Neural cell (in vitro differentiated cells): Measurements from ENCODE around the gene KRTAP5-6. TPM values are rescaled to one million over a fixed set of nuclear protein-coding genes. Genes with fewer than 3 reads are reported as not detected.

Source experiments
- H2AFZ ChIP-seq: fragments of 200-600, 300-800 bp; sonication (generic), shearing (Covaris generic); 2 replicates; pipeline ENCODE4 v1.6.0; 2014; ENCODE audit warnings: low read depth, mild to moderate bottlenecking, antibody characterized with exemption, low read length, moderate library complexity
- H3F3A ChIP-seq: fragments of 200-600 bp; shearing (Covaris generic); 2 replicates; pipeline ENCODE4 v1.6.1; 2016; ENCODE audit warnings: mild to moderate bottlenecking, moderate library complexity, mixed read lengths, antibody characterized with exemption, low read length; ENCODE audit not compliant: insufficient read depth, poor library complexity, severe bottlenecking
- H3K27ac ChIP-seq: fragments of 200-600, 300-800 bp; sonication (generic), shearing (Covaris generic); 2 replicates; pipeline ENCODE4 v1.5.1; 2014; ENCODE audit warnings: mild to moderate bottlenecking, low read length, moderate library complexity
- H3K27me3 ChIP-seq: fragments of 300-800, 200-600 bp; sonication (generic), shearing (Covaris generic); 2 replicates; pipeline ENCODE4 v1.6.0; 2014; ENCODE audit warnings: mild to moderate bottlenecking, low read depth, low read length, moderate library complexity; ENCODE audit not compliant: insufficient read depth
- H3K36me3 ChIP-seq: fragments of 300-800, 200-600 bp; sonication (generic), shearing (Covaris generic); 2 replicates; pipeline ENCODE4 v1.5.1; 2014; ENCODE audit warnings: mild to moderate bottlenecking, antibody characterized with exemption, low read length, moderate library complexity; ENCODE audit not compliant: insufficient read depth
- H3K4me2 ChIP-seq: fragments of 300-800, 200-600 bp; sonication (generic), shearing (Covaris generic); 2 replicates; pipeline ENCODE4 v1.6.0; 2014; ENCODE audit warnings: mild to moderate bottlenecking, low read length
- H3K4me3 ChIP-seq: fragments of 300-800, 200-600 bp; sonication (generic), shearing (Covaris generic); 2 replicates; pipeline ENCODE4 v1.5.1; 2014; ENCODE audit warnings: mild to moderate bottlenecking, low read length, moderate library complexity
- H3K79me2 ChIP-seq: fragments of 200-600 bp; shearing (Covaris generic); replicated peaks from 2 replicates; pipeline ENCODE4 v1.6.0; 2014; ENCODE audit warnings: mild to moderate bottlenecking, low read length, moderate library complexity; ENCODE audit not compliant: insufficient read depth
- H3K9ac ChIP-seq: fragments of 300-800, 200-600 bp; sonication (generic), shearing (Covaris generic); 2 replicates; pipeline ENCODE4 v1.6.1; 2016; ENCODE audit warnings: mild to moderate bottlenecking, low read length, mixed read lengths
- H3K9me2 ChIP-seq: fragments of 200-600 bp; shearing (Covaris generic); 2 replicates; pipeline ENCODE4 v1.6.1; 2016; ENCODE audit warnings: mild to moderate bottlenecking, low read length, mixed read lengths; ENCODE audit not compliant: insufficient read depth
- H3K9me3 ChIP-seq: fragments of 200-600, 300-800 bp; sonication (generic), shearing (Covaris generic); 2 replicates; pipeline ENCODE4 v1.6.1; 2016; ENCODE audit warnings: mild to moderate bottlenecking, mixed run types, low read length, moderate library complexity, mixed read lengths
- H4K20me1 ChIP-seq: fragments of 200-600 bp; shearing (Covaris generic); 2 replicates; pipeline ENCODE4 v1.6.1; 2016; ENCODE audit warnings: mild to moderate bottlenecking, mixed run types; ENCODE audit not compliant: insufficient read depth
- CTCF ChIP-seq: fragments of 450-650 bp; IDR thresholded peaks from 2 replicates; pipeline ENCODE4 v1.5.1; 2014; ENCODE audit warnings: antibody characterized with exemption, mild to moderate bottlenecking, moderate library complexity; ENCODE audit not compliant: poor library complexity, severe bottlenecking
- EP300 ChIP-seq: fragments of 450-650 bp; conservative IDR thresholded peaks from 2 replicates; pipeline ENCODE4 v1.6.1; 2014; ENCODE audit warnings: antibody characterized with exemption, mild to moderate bottlenecking, moderate library complexity; ENCODE audit not compliant: poor library complexity, severe bottlenecking
- EZH2 ChIP-seq: fragments of 200-600, 300-800 bp; shearing (Covaris generic), sonication (generic); IDR thresholded peaks from 2 replicates; pipeline ENCODE4 v1.6.1; 2014; ENCODE audit warnings: antibody characterized with exemption, low read length, borderline replicate concordance, mild to moderate bottlenecking; ENCODE audit not compliant: insufficient read depth, poor library complexity, severe bottlenecking
- MXI1 ChIP-seq: fragments of 450-650 bp; conservative IDR thresholded peaks from 2 replicates; pipeline ENCODE4 v1.6.1; 2014; ENCODE audit warnings: antibody characterized with exemption, mild to moderate bottlenecking; ENCODE audit not compliant: poor library complexity, severe bottlenecking
- POLR2AphosphoS5 ChIP-seq: IDR thresholded peaks from 2 replicates; pipeline ENCODE4 v1.6.1; 2012
- RAD21 ChIP-seq: fragments of 450-650 bp; conservative IDR thresholded peaks from 2 replicates; pipeline ENCODE4 v1.6.1; 2014; ENCODE audit warnings: antibody characterized with exemption, mild to moderate bottlenecking, moderate library complexity
- SMC3 ChIP-seq: fragments of 450-650 bp; conservative IDR thresholded peaks from 2 replicates; pipeline ENCODE4 v1.6.1; 2014; ENCODE audit warnings: antibody characterized with exemption, mild to moderate bottlenecking, moderate library complexity; ENCODE audit not compliant: poor library complexity
- TAF1 ChIP-seq: IDR thresholded peaks from 2 replicates; pipeline ENCODE4 v1.6.1; 2012; ENCODE audit warnings: low read depth
- polyA plus RNA-seq: library from polyadenylated mRNA; depleted of rRNA; stranded (reverse); fragments of >200 nt; gene quantifications from 2 replicates; pipeline ENCODE4 v1.2.3, GENCODE V29; 2014
- TF ChIP-seq, protein P1 (sequence below): IDR thresholded peaks from 2 replicates; pipeline ENCODE4 v1.6.1; 2012; ENCODE audit warnings: borderline replicate concordance

KRTAP5-6 gene
- polyA plus RNA-seq, 1 donor from 2014 or later = not detected

DNA sequence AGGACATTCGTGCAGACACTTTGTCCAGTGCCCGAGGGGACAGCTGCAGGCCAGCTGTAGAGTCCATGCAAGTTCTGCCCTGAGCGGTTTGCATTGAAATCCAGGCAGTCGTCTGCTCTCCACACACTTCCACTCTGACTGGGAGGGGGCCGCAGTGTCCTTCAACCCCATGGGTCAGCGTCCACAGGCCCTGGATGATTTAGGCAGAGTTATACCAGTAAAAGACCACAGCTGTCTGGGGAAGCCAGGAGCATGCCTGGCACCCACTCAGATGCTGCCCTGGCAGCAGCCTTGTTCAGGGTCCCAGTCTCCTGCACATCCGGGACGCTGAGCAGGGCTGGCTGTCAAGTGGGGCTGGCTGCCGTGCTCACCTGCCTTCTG, 40.9 kb upstream of the KRTAP5-6 start:
- no peaks in the 10 kb centered on the region for H3K79me2 ChIP-seq
- H3K4me3 ChIP-seq = no peak overlapping the region
- no peak overlapping the region for H3K9ac ChIP-seq
- H2AFZ ChIP-seq = no peak overlapping the region
- no peaks in the 10 kb centered on the region for H3K36me3 ChIP-seq
- no peak overlapping the region for H3K27ac ChIP-seq
- no peak overlapping the region for H3K4me2 ChIP-seq
- no peaks in the 10 kb centered on the region for H3K27me3 ChIP-seq
- H4K20me1 ChIP-seq = no peaks in the 10 kb centered on the region
- no peaks in the 10 kb centered on the region for H3K9me3 ChIP-seq
- H3K9me2 ChIP-seq = no peaks in the 10 kb centered on the region
- no peaks in the 10 kb centered on the region for H3F3A ChIP-seq
- TF ChIP-seq RAD21 (no peak), EZH2 (no peak), EP300 (no peak), TAF1 (no peak), CTCF (no peak), SMC3 (no peak), MXI1 (no peak), POLR2AphosphoS5 (no peak)
- TF ChIP-seq, protein P1, sequence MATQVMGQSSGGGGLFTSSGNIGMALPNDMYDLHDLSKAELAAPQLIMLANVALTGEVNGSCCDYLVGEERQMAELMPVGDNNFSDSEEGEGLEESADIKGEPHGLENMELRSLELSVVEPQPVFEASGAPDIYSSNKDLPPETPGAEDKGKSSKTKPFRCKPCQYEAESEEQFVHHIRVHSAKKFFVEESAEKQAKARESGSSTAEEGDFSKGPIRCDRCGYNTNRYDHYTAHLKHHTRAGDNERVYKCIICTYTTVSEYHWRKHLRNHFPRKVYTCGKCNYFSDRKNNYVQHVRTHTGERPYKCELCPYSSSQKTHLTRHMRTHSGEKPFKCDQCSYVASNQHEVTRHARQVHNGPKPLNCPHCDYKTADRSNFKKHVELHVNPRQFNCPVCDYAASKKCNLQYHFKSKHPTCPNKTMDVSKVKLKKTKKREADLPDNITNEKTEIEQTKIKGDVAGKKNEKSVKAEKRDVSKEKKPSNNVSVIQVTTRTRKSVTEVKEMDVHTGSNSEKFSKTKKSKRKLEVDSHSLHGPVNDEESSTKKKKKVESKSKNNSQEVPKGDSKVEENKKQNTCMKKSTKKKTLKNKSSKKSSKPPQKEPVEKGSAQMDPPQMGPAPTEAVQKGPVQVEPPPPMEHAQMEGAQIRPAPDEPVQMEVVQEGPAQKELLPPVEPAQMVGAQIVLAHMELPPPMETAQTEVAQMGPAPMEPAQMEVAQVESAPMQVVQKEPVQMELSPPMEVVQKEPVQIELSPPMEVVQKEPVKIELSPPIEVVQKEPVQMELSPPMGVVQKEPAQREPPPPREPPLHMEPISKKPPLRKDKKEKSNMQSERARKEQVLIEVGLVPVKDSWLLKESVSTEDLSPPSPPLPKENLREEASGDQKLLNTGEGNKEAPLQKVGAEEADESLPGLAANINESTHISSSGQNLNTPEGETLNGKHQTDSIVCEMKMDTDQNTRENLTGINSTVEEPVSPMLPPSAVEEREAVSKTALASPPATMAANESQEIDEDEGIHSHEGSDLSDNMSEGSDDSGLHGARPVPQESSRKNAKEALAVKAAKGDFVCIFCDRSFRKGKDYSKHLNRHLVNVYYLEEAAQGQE = no peak

DNA sequence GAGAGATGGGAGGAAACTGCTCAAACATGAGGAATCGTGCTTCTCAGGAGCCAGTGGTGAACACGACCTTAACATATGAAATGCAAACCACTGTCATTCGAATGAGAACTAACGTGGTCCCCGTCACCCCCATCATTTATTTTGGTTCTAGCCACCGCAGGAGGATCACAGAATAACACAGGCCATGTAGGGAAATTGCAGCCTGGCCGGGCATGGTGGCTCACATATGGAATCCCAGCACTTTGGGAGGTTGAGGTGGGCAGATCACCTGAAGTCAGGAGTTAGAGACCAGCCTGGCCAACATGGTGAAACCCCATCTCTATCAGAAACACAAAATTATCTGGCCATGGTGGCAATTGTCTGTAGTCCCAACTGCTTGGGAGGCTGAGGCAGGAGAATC, 40.3 kb upstream of the KRTAP5-6 start:
- Histone ChIP-seq H3F3A (no peaks in the 10 kb centered on the region), H3K36me3 (no peaks in the 10 kb centered on the region), H3K27ac (no peak overlapping the region), H3K27me3 (no peaks in the 10 kb centered on the region), H2AFZ (no peak overlapping the region), H3K79me2 (no peaks in the 10 kb centered on the region), H3K4me2 (no peak overlapping the region), H3K9me3 (no peaks in the 10 kb centered on the region), H4K20me1 (no peaks in the 10 kb centered on the region), H3K9me2 (no peaks in the 10 kb centered on the region), H3K4me3 (no peak overlapping the region), H3K9ac (no peak overlapping the region)
- TF ChIP-seq CTCF (no peak), POLR2AphosphoS5 (no peak), RAD21 (no peak), TAF1 (no peak), EP300 (no peak)
